Esophagus (tissue), 2 donors: ENCODE measurements around the gene WWP2. TPM values are rescaled to one million over a fixed set of nuclear protein-coding genes. Genes with fewer than 3 reads are reported as not detected.
A peak's percentile ranks its signal among the peaks of the same experiment; 100 is the strongest.

Experiments used
- H3K27ac ChIP-seq, 2 donors: one replicate each; pipeline ENCODE4 v1.5.1; 2013; ENCODE audit warnings: low read depth in 2 of 2, mild to moderate bottlenecking in 2 of 2, inconsistent platforms in 1 of 2, low read length in 1 of 2, moderate library complexity in 1 of 2
- H3K27me3 ChIP-seq, 2 donors: one replicate each; pipeline ENCODE4 v1.6.1; 2013; ENCODE audit warnings: low read length in 2 of 2, control low read depth in 1 of 2, mild to moderate bottlenecking in 1 of 2; ENCODE audit not compliant: insufficient read depth in 2 of 2, control insufficient read depth in 1 of 2
- H3K36me3 ChIP-seq, 2 donors: one replicate each; pipeline ENCODE4 v1.6.1; 2013; ENCODE audit warnings: low read length in 1 of 2; ENCODE audit not compliant: control insufficient read depth in 2 of 2, insufficient read depth in 2 of 2
- H3K4me1 ChIP-seq, 2 donors: one replicate each; pipeline ENCODE4 v1.6.1; 2013; ENCODE audit warnings: low read length in 1 of 2; ENCODE audit not compliant: control insufficient read depth in 2 of 2, insufficient read depth in 2 of 2
- H3K4me3 ChIP-seq, 2 donors: one replicate each; pipeline ENCODE4 v1.5.1; 2013; ENCODE audit warnings: low read length in 2 of 2, mild to moderate bottlenecking in 2 of 2, low read depth in 1 of 2, moderate library complexity in 1 of 2
- H3K9me3 ChIP-seq, 2 donors: one replicate each; pipeline ENCODE4 v1.6.1; 2013; ENCODE audit warnings: mild to moderate bottlenecking in 2 of 2, low read depth in 1 of 2, low read length in 1 of 2, moderate library complexity in 1 of 2; ENCODE audit not compliant: control insufficient read depth in 2 of 2, insufficient read depth in 1 of 2
- WGBS, 2 donors: extraction: QIAGEN DNeasy Blood & Tissue Kit; methylation state at CpG; one replicate each; pipeline ENCODE4 v1.1.7; 2013; 5-methylcytosine and 5-hydroxymethylcytosine counted together
- polyA plus RNA-seq, 2 donors: library from polyadenylated mRNA; stranded (reverse); fragments of 200-250 nt; gene quantifications; one replicate each; pipeline ENCODE4 v1.2.3, GENCODE V29; 2013
- donor health status: healthy with polysubstance abuse.
- donor health status: Bipolar disorder and iron deficiency.

The WWP2 gene
- polyA plus RNA-seq, 2 donors: 17.7 to 18.5 TPM

GRCh38 chr16:69924777-69925191 is 162.7 kb downstream of the WWP2 start:
- H3K27ac ChIP-seq: peak overlapping the region; percentile 53 to 69
- 51 to 64% methylated on average over 19 of the region's 19 CpGs for WGBS, 2 donors
- H3K27me3 ChIP-seq: no peaks in the 10 kb centered on the region
- no peaks in the 10 kb centered on the region for H3K9me3 ChIP-seq
- H3K4me3 ChIP-seq: no peak overlapping the region
- peaks cover 0 to 3% of the 10 kb centered on the region in 2 donors for H3K4me1 ChIP-seq
- peaks cover 3 to 13% of the 10 kb centered on the region in 2 donors for H3K36me3 ChIP-seq

- H3K36me3 ChIP-seq: peaks cover 3 to 13% of the 10 kb centered on the region in 2 donors
- peak overlapping the region; percentile 53 to 69 for H3K27ac ChIP-seq
- no peaks in the 10 kb centered on the region for H3K9me3 ChIP-seq
- 69 to 72% methylated on average over 8 of the region's 8 CpGs for WGBS, 2 donors
- peaks cover 0 to 3% of the 10 kb centered on the region in 2 donors for H3K4me1 ChIP-seq
- no peaks in the 10 kb centered on the region for H3K27me3 ChIP-seq
- no peak overlapping the region for H3K4me3 ChIP-seq
These were observed 163.2 kb downstream of the WWP2 start for GRCh38 chr16:69925311-69925710.

GRCh38 chr16:69926241-69926640 is 164.1 kb downstream of the WWP2 start:
- Histone ChIP-seq H3K4me1 (peaks cover 0 to 3% of the 10 kb centered on the region in 2 donors), H3K4me3 (no peak overlapping the region), H3K27ac (no peak overlapping the region), H3K36me3 (peaks cover 3 to 13% of the 10 kb centered on the region in 2 donors), H3K27me3 (no peaks in the 10 kb centered on the region), H3K9me3 (no peaks in the 10 kb centered on the region)
- WGBS, 2 donors: 89% methylated on average over 8 of the region's 8 CpGs

- Histone ChIP-seq H3K9me3 (no peaks in the 10 kb centered on the region), H3K4me3 (no peak overlapping the region), H3K36me3 (peaks cover 6 to 20% of the 10 kb centered on the region in 2 donors), H3K4me1 (peaks cover 0 to 3% of the 10 kb centered on the region in 2 donors), H3K27me3 (no peaks in the 10 kb centered on the region), H3K27ac (peak overlapping the region in 1 of 2 donors; percentile 24)
- WGBS, 2 donors: 70 to 72% methylated on average over 17 of the region's 17 CpGs
These were observed 165.1 kb downstream of the WWP2 start for GRCh38 chr16:69927056-69927757.

- peaks cover 0 to 3% of the 10 kb centered on the region in 2 donors for H3K4me1 ChIP-seq
- no peaks in the 10 kb centered on the region for H3K9me3 ChIP-seq
- H3K36me3 ChIP-seq: peaks cover 7 to 27% of the 10 kb centered on the region in 2 donors
- H3K4me3 ChIP-seq: no peak overlapping the region
- H3K27me3 ChIP-seq: no peaks in the 10 kb centered on the region
- WGBS, 2 donors: 90% methylated on average over 10 of the region's 10 CpGs
- no peak overlapping the region for H3K27ac ChIP-seq
These were observed 166.8 kb downstream of the WWP2 start for GRCh38 chr16:69928856-69929400.

- H3K36me3 ChIP-seq: peaks cover 12 to 27% of the 10 kb centered on the region in 2 donors
These were observed 167.3 kb downstream of the WWP2 start for GRCh38 chr16:69929480-69929879.

GRCh38 chr16:69930117-69930776 is 168.1 kb downstream of the WWP2 start:
- H3K27ac ChIP-seq: no peak overlapping the region
- no peak overlapping the region for H3K4me3 ChIP-seq
- peaks cover 12 to 27% of the 10 kb centered on the region in 2 donors for H3K36me3 ChIP-seq
- no peaks in the 10 kb centered on the region for H3K9me3 ChIP-seq
- peaks cover 0 to 3% of the 10 kb centered on the region in 2 donors for H3K4me1 ChIP-seq
- H3K27me3 ChIP-seq: no peaks in the 10 kb centered on the region
- WGBS, 2 donors: 69 to 71% methylated on average over 12 of the region's 12 CpGs

More at GRCh38 chr16:69929480-69929879, 167.3 kb downstream of the WWP2 start:
- no peak overlapping the region for H3K4me3 ChIP-seq
- H3K27ac ChIP-seq: no peak overlapping the region
- WGBS, 2 donors: 91% methylated on average over 9 of the region's 9 CpGs
- peaks cover 0 to 3% of the 10 kb centered on the region in 2 donors for H3K4me1 ChIP-seq
- no peaks in the 10 kb centered on the region for H3K27me3 ChIP-seq
- no peaks in the 10 kb centered on the region for H3K9me3 ChIP-seq

GRCh38 chr16:69931631-69932030 is 169.5 kb downstream of the WWP2 start:
- Histone ChIP-seq H3K27me3 (no peaks in the 10 kb centered on the region), H3K36me3 (peaks cover 17 to 38% of the 10 kb centered on the region in 2 donors), H3K9me3 (no peaks in the 10 kb centered on the region), H3K4me1 (no peaks in the 10 kb centered on the region), H3K4me3 (no peak overlapping the region), H3K27ac (no peak overlapping the region)
- 96 to 98% methylated on average over 13 of the region's 13 CpGs for WGBS, 2 donors

- WGBS, 2 donors: 85 to 89% methylated on average over 9 of the region's 9 CpGs
- H3K4me1 ChIP-seq: no peaks in the 10 kb centered on the region
- no peak overlapping the region for H3K27ac ChIP-seq
- H3K36me3 ChIP-seq: peaks cover 21 to 43% of the 10 kb centered on the region in 2 donors
- H3K4me3 ChIP-seq: no peak overlapping the region
- H3K9me3 ChIP-seq: no peaks in the 10 kb centered on the region
- no peaks in the 10 kb centered on the region for H3K27me3 ChIP-seq
These were observed 170.1 kb downstream of the WWP2 start for GRCh38 chr16:69932228-69932627.
